Activated CD4-positive, CD25-positive, alpha-beta regulatory T cell treated with anti-CD3 and anti-CD28 coated beads, Interleukin-2, amount 50 U/mL, for 72 hours (primary cell): ENCODE data around the gene TCN2.
"Not testable (repeated sequence)": the region's sequence is repeated elsewhere in the genome, so short reads cannot be mapped to it uniquely, and the experiment has no call there.

Source experiments
- DNase-seq: peaks from one replicate; pipeline ENCODE4 v3.0.0; 2021

Gene TCN2

GRCh38 chr22:30650508-30651116, 43.6 kb downstream of the TCN2 start:
- DNase-seq = no peak

GRCh38 chr22:30652852-30653251, 45.9 kb downstream of the TCN2 start:
- no peak for DNase-seq

- DNase-seq = no peak
These were observed 47.4 kb downstream of the TCN2 start for GRCh38 chr22:30654361-30654760.

- no peak for DNase-seq
These were observed 48.6 kb downstream of the TCN2 start for GRCh38 chr22:30655532-30655931.

GRCh38 chr22:30662040-30662439, 55.1 kb downstream of the TCN2 start:
- no peak for DNase-seq

GRCh38 chr22:30664798-30665197, 57.8 kb downstream of the TCN2 start:
- DNase-seq = no peak

GRCh38 chr22:30665266-30665665, 58.3 kb downstream of the TCN2 start:
- DNase-seq = no peak

- no peak for DNase-seq
These were observed 58.8 kb downstream of the TCN2 start for GRCh38 chr22:30665786-30666185.

GRCh38 chr22:30667107-30667493, 60.1 kb downstream of the TCN2 start:
- DNase-seq = no peak

- DNase-seq = peak; percentile 95
These were observed 60.8 kb downstream of the TCN2 start, which contains the start of gene DUSP18 for GRCh38 chr22:30667494-30668385. TSS of gene DUSP18 (minus strand) at chr22:30667875. CDS start at chr22:30664003, 3,872 bp downstream.

- no peak for DNase-seq
These were observed 61.4 kb downstream of the TCN2 start for GRCh38 chr22:30668386-30668710.

- DNase-seq = no peak
These were observed 64.1 kb downstream of the TCN2 start for GRCh38 chr22:30671071-30671470.

- no peak for DNase-seq
These were observed 66.2 kb downstream of the TCN2 start for GRCh38 chr22:30673136-30673535.

GRCh38 chr22:30674482-30674881, 67.5 kb downstream of the TCN2 start:
- no peak for DNase-seq

GRCh38 chr22:30675436-30675835, 68.5 kb downstream of the TCN2 start:
- DNase-seq = no peak

GRCh38 chr22:30676565-30676964, 69.6 kb downstream of the TCN2 start:
- DNase-seq = not testable (repeated sequence)
